Gastroesophageal sphincter (tissue), 3 donors: ENCODE measurements around the gene C2CD4D.

Experiments used
- POLR2A ChIP-seq, 2 donors: fragments of 450-650 bp; IDR thresholded peaks; one replicate each; pipeline ENCODE4 v1.6.1; 2017; ENCODE audit warnings: antibody characterized with exemption in 2 of 2, mild to moderate bottlenecking in 2 of 2, moderate library complexity in 1 of 2
- TF ChIP-seq, protein P1 (sequence below), 4 experiments: fragments of 200-600 bp in 2 of 4; fragments of 450-650 bp in 2 of 4; sonication (generic) in 1 of 4; IDR thresholded peaks; one replicate each; pipeline ENCODE4 v1.5.1; 2017 to 2019; ENCODE audit warnings: antibody characterized with exemption in 4 of 4, mild to moderate bottlenecking in 2 of 4, moderate library complexity in 2 of 4

DNA sequence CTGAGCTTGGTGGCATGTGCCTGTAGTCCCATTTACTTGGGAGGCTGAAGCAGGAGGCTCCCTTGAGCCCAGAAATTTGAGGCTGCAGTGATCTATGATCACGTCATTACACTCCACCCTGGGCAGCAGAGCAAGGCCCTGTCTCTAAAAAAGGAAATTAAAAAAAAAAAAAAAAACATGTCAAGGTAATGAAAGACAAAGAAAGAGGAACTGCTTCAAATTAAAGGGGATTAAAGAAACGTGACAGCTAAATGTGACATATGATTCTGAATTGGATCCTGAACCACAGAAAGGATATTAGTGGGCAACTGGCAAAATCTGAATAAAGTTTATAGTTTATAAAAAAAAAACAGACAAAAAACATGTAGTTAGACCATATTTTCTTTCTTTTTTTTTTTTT lies 3.8 kb upstream of the C2CD4D start:
- TF ChIP-seq, protein P1, sequence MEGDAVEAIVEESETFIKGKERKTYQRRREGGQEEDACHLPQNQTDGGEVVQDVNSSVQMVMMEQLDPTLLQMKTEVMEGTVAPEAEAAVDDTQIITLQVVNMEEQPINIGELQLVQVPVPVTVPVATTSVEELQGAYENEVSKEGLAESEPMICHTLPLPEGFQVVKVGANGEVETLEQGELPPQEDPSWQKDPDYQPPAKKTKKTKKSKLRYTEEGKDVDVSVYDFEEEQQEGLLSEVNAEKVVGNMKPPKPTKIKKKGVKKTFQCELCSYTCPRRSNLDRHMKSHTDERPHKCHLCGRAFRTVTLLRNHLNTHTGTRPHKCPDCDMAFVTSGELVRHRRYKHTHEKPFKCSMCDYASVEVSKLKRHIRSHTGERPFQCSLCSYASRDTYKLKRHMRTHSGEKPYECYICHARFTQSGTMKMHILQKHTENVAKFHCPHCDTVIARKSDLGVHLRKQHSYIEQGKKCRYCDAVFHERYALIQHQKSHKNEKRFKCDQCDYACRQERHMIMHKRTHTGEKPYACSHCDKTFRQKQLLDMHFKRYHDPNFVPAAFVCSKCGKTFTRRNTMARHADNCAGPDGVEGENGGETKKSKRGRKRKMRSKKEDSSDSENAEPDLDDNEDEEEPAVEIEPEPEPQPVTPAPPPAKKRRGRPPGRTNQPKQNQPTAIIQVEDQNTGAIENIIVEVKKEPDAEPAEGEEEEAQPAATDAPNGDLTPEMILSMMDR (IDR thresholded peaks at IDR 0.05) = no peak
- no peak for TF ChIP-seq POLR2A (IDR thresholded peaks at IDR 0.05)
